MG63 (cell line): Measurements from ENCODE around the gene ZNF581. TPM values are rescaled to one million over a fixed set of nuclear protein-coding genes. Genes with fewer than 3 reads are reported as not detected.

ENCODE experiments used
- DNase-seq: peaks from one replicate; pipeline ENCODE4 v3.0.0-alpha.2; 2020
- H3K27me3 ChIP-seq: fragments of 250-450 bp; sonication (Bioruptor Pico); 2 replicates; pipeline ENCODE4 v1.5.1; 2020; ENCODE audit warnings: mild to moderate bottlenecking, moderate library complexity
- H3K36me3 ChIP-seq: fragments of 250-450 bp; sonication (Bioruptor Pico); 2 replicates; pipeline ENCODE4 v1.5.1; 2020; ENCODE audit warnings: mild to moderate bottlenecking, moderate library complexity
- H3K4me3 ChIP-seq: fragments of 250-450 bp; sonication (Bioruptor Pico); 2 replicates; pipeline ENCODE4 v1.5.1; 2020; ENCODE audit warnings: mild to moderate bottlenecking, moderate library complexity
- H3K9me3 ChIP-seq: fragments of 250-450 bp; sonication (Bioruptor Pico); 2 replicates; pipeline ENCODE4 v1.5.1; 2020; ENCODE audit warnings: mild to moderate bottlenecking, moderate library complexity
- total RNA-seq: library from RNA; depleted of rRNA; stranded (reverse); fragments of >200 nt; shearing (Covaris generic); gene quantifications from 2 replicates; pipeline ENCODE4 v1.2.3, GENCODE V29; 2014; ENCODE audit warnings: low replicate concordance; rRNA removed

ZNF581 gene, protein sequence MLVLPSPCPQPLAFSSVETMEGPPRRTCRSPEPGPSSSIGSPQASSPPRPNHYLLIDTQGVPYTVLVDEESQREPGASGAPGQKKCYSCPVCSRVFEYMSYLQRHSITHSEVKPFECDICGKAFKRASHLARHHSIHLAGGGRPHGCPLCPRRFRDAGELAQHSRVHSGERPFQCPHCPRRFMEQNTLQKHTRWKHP
- 8.7 and 17.5 TPM in 2 replicates for total RNA-seq

GRCh38 chr19:55643003-55643886 is at the start of gene ZNF581:
TSS of gene ZNF581 (plus strand) at chr19:55643649. CDS start at chr19:55644572, 923 bp downstream.
- Histone ChIP-seq H3K36me3 (peaks cover 49% of the 10 kb centered on the region), H3K4me3 (peak within 1 kb of the TSS; percentile 75), H3K27me3 (no peaks in the 10 kb centered on the region), H3K9me3 (no peaks in the 10 kb centered on the region)
- DNase-seq = peak; percentile 85

DNA sequence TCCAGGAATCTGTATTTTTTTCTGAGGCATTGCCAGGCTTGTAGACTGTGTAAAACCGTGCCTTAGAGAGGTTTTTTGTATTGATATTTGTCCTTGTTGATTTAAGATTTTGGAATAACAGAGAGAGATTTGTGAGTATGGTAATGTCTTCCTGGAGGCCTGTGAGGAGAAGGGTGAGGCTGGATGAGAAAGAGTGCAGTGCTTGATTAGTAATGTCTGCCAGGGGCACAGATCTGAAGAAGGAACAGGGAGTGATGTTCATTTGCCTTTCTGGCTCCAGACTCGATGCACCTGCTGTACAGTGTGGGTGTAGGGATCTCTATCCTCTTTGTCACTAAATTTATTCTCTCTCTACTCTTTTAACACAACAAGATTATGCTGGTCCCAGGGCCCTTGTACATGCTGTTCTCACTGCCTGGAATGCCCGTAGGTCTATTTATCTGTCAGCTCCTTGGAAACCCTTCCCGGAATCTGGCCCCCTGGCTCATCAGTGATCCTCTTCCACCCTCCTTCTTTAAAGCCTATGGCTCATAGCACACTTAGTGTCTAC is 48.4 kb upstream of the ZNF581 start:
- H3K36me3 ChIP-seq = peaks cover 38% of the 10 kb centered on the region
- H3K9me3 ChIP-seq = no peaks in the 10 kb centered on the region
- no peak for DNase-seq
- H3K4me3 ChIP-seq = no peak overlapping the region
- H3K27me3 ChIP-seq = no peaks in the 10 kb centered on the region

DNA sequence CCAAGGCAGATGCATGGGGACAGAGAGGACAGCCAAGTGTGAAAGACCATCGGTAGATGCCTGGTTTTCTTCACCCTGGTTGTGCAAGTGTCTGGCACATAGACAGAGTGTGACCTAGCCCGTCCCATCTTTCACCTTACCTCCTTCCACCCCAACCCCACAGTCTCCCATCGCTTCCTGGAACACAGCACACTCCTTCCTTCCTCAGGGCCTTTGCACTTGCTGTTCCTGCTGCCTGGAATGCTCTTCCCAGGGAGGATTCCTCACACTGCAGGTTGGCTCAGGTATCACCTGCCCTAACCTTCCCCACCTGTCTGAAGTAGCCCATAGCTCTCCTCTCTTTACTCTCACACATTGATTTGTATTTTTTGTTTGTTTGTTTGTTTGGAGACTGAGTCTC is 47.1 kb upstream of the ZNF581 start:
- Histone ChIP-seq H3K36me3 (peaks cover 38% of the 10 kb centered on the region), H3K4me3 (no peak overlapping the region), H3K27me3 (no peaks in the 10 kb centered on the region), H3K9me3 (no peaks in the 10 kb centered on the region)
- no peak for DNase-seq

DNA sequence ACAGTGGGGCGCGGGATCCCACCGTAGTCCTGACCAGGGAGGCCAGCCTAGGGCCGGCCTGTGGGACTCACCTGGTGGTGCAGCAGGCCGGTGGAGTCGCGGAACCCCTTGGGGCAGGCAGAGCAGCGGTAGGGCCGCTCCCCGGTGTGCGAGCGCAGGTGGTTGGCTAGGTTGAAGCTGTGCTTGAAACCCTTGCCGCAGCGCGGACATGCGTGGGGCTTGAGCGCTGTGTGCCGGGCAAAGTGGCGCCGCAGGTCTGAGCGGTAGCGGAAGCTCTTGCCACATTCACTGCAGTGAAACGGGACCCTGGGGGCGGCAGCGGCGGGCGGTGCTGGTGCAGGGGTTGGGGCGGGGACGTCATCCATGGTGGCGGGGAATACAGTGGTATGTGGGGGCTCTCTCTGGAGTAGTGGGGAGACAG is 45.9 kb upstream of the ZNF581 start:
- DNase-seq = no peak
- Histone ChIP-seq H3K4me3 (no peak overlapping the region), H3K9me3 (no peaks in the 10 kb centered on the region), H3K36me3 (peaks cover 38% of the 10 kb centered on the region), H3K27me3 (no peaks in the 10 kb centered on the region)

DNA sequence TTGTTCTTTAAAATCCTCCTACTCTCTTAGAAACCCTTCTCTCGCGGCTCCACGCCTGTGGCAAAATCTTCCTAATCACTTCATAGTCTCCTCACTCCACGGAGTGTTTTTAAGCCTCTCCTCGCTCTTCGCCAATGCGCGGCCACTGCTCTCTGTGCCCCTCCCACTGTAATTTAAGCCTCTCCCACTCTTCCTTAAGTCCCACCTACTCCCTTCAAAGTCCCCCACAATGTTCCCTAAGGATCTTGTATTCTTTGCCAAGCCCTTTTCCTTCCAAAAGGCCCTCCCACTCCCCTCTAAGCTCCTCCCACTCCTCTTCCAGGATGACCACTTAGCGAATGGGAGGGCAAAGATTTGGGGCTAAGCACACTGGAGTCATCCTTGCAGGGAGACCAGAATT is 45.4 kb upstream of the ZNF581 start:
- Histone ChIP-seq H3K9me3 (no peaks in the 10 kb centered on the region), H3K4me3 (no peak overlapping the region), H3K27me3 (no peaks in the 10 kb centered on the region), H3K36me3 (peaks cover 38% of the 10 kb centered on the region)
- no peak for DNase-seq

- peak; percentile 91 for DNase-seq
Observed at GRCh38 chr19:55598719-55599467, 44.6 kb upstream of the ZNF581 start.

GRCh38 chr19:55599468-55599841 is 44.0 kb upstream of the ZNF581 start, which contains the start of gene FIZ1:
TSS of gene FIZ1 (minus strand) at chr19:55599517. CDS start at chr19:55597865, 1,652 bp downstream.
- Histone ChIP-seq H3K36me3 (peaks cover 36% of the 10 kb centered on the region), H3K27me3 (no peaks in the 10 kb centered on the region), H3K4me3 (peak within 1 kb of the TSS; percentile 84), H3K9me3 (no peaks in the 10 kb centered on the region)
- DNase-seq = peak; percentile 98

More at GRCh38 chr19:55598719-55599467, 44.6 kb upstream of the ZNF581 start:
- H3K4me3 ChIP-seq = peak overlapping the region; percentile 84
- no peaks in the 10 kb centered on the region for H3K27me3 ChIP-seq
- H3K36me3 ChIP-seq = peaks cover 36% of the 10 kb centered on the region
- H3K9me3 ChIP-seq = no peaks in the 10 kb centered on the region

DNA sequence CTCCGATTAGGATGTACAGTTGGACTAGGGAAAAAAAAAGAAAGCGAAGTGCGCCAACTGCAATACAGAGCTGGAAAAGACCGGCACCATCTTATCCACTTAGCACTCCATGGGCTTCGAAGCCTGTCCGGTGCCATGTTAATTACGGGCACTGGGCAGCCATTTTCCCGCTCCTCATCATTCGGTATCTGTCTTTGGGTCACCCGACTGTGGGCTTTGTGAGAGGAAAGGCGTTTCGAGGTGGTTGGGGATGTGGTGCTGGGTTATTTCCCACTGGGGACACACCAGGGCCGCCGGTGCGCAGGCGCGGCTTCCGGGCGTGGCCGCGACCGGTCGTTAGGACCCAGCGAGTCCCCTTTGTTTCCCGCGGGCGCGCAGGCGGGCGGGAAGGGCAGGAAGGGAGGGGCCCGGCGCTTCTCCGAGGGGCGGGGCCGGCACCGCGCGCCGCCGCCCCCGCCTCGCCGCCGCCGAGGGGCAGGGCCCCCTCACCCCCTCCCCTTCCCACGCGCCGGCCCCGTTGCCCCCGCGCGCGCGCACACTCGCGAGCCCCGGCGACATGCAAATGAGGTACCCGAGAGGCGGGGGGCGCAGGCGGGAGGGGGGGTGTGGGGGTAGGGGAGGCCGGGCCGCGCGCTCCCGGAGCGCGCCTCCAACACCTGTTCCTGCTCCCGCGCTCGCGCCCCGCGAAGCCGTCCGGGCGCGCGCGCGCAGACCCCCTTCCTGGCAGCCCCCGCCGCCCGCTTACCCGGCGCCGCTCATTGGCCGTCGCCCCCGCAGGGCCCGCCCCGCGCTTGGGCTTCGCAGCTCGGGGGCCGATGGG is 43.4 kb upstream of the ZNF581 start, which contains the start of gene ZNF524:
Gene ZNF524 (plus strand): TSS at position 447 of the 820 bp plus-strand sequence. CDS start 1,825 bp downstream, outside the sequence.
- Histone ChIP-seq H3K4me3 (peak within 1 kb of the TSS; percentile 84), H3K36me3 (peaks cover 30% of the 10 kb centered on the region), H3K9me3 (no peaks in the 10 kb centered on the region), H3K27me3 (no peaks in the 10 kb centered on the region)
- peak; percentile 90 for DNase-seq

DNA sequence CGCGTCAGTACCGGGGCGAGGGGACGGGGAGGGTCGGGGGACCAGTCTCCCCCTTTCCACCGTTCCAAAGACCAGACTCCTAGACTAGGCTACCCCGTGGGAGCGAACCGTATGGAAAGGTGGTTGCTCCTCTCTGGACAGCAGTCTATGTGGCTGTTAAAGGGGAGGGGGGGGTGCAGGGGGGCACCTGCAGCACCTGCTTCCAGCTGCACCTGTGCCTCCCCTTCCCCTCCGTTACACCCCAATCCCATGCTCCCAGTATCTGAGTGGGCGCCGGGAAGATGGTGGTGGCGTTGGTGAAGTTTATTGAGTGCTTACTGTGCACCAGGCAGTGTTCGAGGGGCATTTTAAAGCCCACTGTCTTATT is 42.8 kb upstream of the ZNF581 start:
- H3K4me3 ChIP-seq = peak overlapping the region; percentile 84
- no peaks in the 10 kb centered on the region for H3K9me3 ChIP-seq
- peaks cover 25% of the 10 kb centered on the region for H3K36me3 ChIP-seq
- H3K27me3 ChIP-seq = no peaks in the 10 kb centered on the region
- no peak for DNase-seq

- no peaks in the 10 kb centered on the region for H3K9me3 ChIP-seq
- DNase-seq = no peak
- H3K4me3 ChIP-seq = peak overlapping the region; percentile 84
- H3K27me3 ChIP-seq = no peaks in the 10 kb centered on the region
- H3K36me3 ChIP-seq = peaks cover 20% of the 10 kb centered on the region
Observed at GRCh38 chr19:55601084-55601483, 42.4 kb upstream of the ZNF581 start.

DNA sequence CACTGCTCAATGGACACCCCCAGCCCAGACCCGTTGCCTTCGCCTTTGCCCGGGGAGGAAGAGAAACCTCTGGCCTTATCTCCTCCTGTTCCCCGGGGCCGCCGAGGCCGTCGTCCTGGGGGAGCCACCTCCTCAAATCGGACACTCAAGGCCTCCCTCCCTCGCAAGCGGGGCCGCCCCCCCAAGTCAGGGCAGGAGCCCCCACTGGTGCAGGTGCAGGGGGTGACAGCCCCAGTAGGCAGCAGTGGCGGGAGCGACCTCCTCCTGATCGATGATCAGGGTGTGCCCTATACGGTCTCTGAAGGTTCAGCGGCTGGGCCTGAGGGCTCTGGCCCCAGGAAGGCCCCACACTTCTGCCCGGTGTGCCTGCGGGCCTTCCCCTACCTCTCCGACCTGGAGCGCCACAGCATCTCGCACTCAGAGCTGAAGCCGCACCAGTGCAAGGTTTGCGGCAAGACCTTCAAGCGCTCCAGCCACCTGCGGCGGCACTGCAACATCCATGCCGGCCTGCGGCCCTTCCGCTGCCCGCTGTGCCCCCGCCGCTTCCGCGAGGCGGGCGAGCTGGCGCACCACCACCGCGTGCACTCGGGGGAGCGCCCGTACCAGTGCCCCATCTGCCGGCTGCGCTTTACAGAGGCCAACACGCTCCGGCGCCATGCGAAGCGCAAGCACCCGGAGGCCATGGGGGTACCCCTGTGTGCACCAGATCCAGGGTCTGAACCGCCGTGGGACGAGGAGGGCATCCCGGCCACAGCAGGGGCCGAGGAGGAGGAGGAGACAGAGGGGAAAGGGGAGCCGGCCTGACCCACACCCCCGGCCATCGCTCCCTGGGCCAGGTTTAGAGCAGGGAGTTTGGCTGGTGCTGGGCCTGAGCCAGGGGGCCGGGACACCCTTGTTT is 41.1 kb upstream of the ZNF581 start:
- H3K27me3 ChIP-seq = no peaks in the 10 kb centered on the region
- no peak overlapping the region for H3K4me3 ChIP-seq
- H3K9me3 ChIP-seq = no peaks in the 10 kb centered on the region
- peaks cover 16% of the 10 kb centered on the region for H3K36me3 ChIP-seq
- no peak for DNase-seq

DNA sequence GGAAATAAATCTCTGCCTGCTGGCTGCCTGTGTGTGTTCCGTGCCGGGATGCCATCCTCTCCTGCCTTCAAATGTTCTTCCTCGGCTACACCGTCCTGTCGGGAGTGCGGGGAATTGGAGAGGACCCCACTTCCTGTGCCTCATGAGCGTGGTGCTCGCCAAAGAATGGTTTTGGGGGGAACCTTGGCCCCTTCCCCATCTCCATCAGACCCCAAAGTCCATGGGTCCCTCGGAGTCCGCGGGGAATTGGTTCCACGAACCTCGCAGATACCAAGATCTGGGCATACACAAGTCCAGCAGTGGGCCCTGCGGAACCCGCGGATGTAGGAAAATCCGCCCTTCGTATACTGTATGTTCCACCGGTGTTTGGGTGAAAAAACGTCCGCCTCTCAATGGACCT is 40.3 kb upstream of the ZNF581 start:
- no peak for DNase-seq
- H3K4me3 ChIP-seq = no peak overlapping the region
- peaks cover 10% of the 10 kb centered on the region for H3K36me3 ChIP-seq
- H3K27me3 ChIP-seq = no peaks in the 10 kb centered on the region
- no peaks in the 10 kb centered on the region for H3K9me3 ChIP-seq

GRCh38 chr19:55603581-55604292 is 39.7 kb upstream of the ZNF581 start:
- H3K27me3 ChIP-seq = no peaks in the 10 kb centered on the region
- no peaks in the 10 kb centered on the region for H3K9me3 ChIP-seq
- H3K4me3 ChIP-seq = no peak overlapping the region
- H3K36me3 ChIP-seq = peaks cover 12% of the 10 kb centered on the region
- DNase-seq = no peak

GRCh38 chr19:55605207-55605636 is 38.2 kb upstream of the ZNF581 start:
- H3K36me3 ChIP-seq = peaks cover 27% of the 10 kb centered on the region
- peak; percentile 99 for DNase-seq
- no peaks in the 10 kb centered on the region for H3K27me3 ChIP-seq
- H3K9me3 ChIP-seq = peaks cover 7% of the 10 kb centered on the region; the same call in 1 of the 2 replicates
- peak overlapping the region; percentile 80 for H3K4me3 ChIP-seq
